Stimulated activated CD4-positive, alpha-beta T cell treated with anti-CD3 and anti-CD28 coated beads, Interleukin-12 subunit alpha, Interleukin-12 subunit beta, amount 100 ng/mL, for 24 hours (primary cell): ENCODE data around the gene SORCS1.

ENCODE experiments used
- DNase-seq, 2 experiments: peaks; one replicate each; pipeline ENCODE4 v3.0.0-alpha.2; 2020; ENCODE audit warnings: low read depth in 2 of 2

The SORCS1 gene

GRCh38 chr10:106992055-106992454, 172.5 kb downstream of the SORCS1 start:
- DNase-seq, result no peak

GRCh38 chr10:106991091-106991490, 173.4 kb downstream of the SORCS1 start:
- no peak for DNase-seq

- no peak for DNase-seq
Measured at GRCh38 chr10:106987362-106987761, 177.1 kb downstream of the SORCS1 start.

- DNase-seq, result no peak
Measured at GRCh38 chr10:106982268-106982667, 182.2 kb downstream of the SORCS1 start.

GRCh38 chr10:106981452-106982075, 182.9 kb downstream of the SORCS1 start:
- DNase-seq, result no peak

- DNase-seq, result no peak
Measured at GRCh38 chr10:106980495-106981451, 183.7 kb downstream of the SORCS1 start.

GRCh38 chr10:106978756-106979155, 185.8 kb downstream of the SORCS1 start:
- no peak for DNase-seq

- no peak for DNase-seq
Measured at GRCh38 chr10:106973716-106974115, 190.8 kb downstream of the SORCS1 start.

- DNase-seq, result no peak
Measured at GRCh38 chr10:106973288-106973687, 191.2 kb downstream of the SORCS1 start.

GRCh38 chr10:106972381-106972780, 192.1 kb downstream of the SORCS1 start:
- no peak for DNase-seq

- no peak for DNase-seq
Measured at GRCh38 chr10:106971411-106971831, 193.1 kb downstream of the SORCS1 start.

- DNase-seq, result no peak
Measured at GRCh38 chr10:106967452-106967851, 197.1 kb downstream of the SORCS1 start.

- no peak for DNase-seq
Measured at GRCh38 chr10:106960812-106961211, 203.7 kb downstream of the SORCS1 start.

GRCh38 chr10:106959521-106959920, 205.0 kb downstream of the SORCS1 start:
- no peak for DNase-seq

- no peak for DNase-seq
Measured at GRCh38 chr10:106958589-106959361, 205.7 kb downstream of the SORCS1 start.

GRCh38 chr10:106957823-106958588, 206.5 kb downstream of the SORCS1 start:
- no peak for DNase-seq

- DNase-seq, result no peak
Measured at GRCh38 chr10:106956216-106956915, 208.1 kb downstream of the SORCS1 start.

GRCh38 chr10:106955133-106955532, 209.4 kb downstream of the SORCS1 start:
- no peak for DNase-seq

GRCh38 chr10:106952033-106952432, 212.5 kb downstream of the SORCS1 start:
- DNase-seq, result no peak

GRCh38 chr10:106949680-106950478, 214.6 kb downstream of the SORCS1 start:
- DNase-seq, result no peak
